HL-60 (cell line): ENCODE data around the gene CNR2.

ENCODE experiments used
- GABPA ChIP-seq: IDR thresholded peaks from 2 replicates; pipeline ENCODE4 v1.6.1; 2012; ENCODE audit warnings: low read depth
- POLR2AphosphoS5 ChIP-seq: IDR thresholded peaks from 2 replicates; pipeline ENCODE4 v1.6.1; 2012; ENCODE audit warnings: low read depth
- SPI1 ChIP-seq: IDR thresholded peaks from 2 replicates; pipeline ENCODE4 v1.6.1; 2012; ENCODE audit warnings: low read depth, mild to moderate bottlenecking, borderline replicate concordance
- TF ChIP-seq, protein P1 (sequence below): IDR thresholded peaks from one replicate; pipeline ENCODE4 v1.5.1; 2011; ENCODE audit warnings: low read length, control low read depth, inconsistent platforms; ENCODE audit not compliant: insufficient read depth
- TF ChIP-seq, protein P2 (sequence below): IDR thresholded peaks from 2 replicates; pipeline ENCODE4 v1.6.1; 2012; ENCODE audit warnings: low read depth; ENCODE audit not compliant: insufficient replicate concordance

DNA sequence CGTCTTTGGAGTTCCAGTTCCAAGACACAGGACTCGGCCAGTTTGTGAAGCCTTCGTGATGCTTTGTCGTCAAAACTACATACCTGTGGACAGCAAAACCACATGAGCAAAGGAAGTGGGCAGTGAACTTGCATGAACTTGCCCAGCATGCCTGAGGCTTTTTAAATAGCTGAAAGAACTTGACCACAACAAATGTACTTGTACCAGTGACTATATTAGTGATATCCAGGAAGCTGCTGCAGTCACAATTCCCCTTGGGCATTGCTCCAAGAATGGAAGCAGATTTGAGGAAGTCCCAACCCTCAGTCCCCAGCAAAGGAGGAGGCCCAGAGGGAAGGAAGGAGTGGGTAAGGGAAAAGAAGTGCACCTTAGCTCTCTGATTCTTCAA lies 47.6 kb downstream of the CNR2 start:
- TF ChIP-seq SPI1, result peak; percentile 73; the same call in 1 of the 2 replicates
- TF ChIP-seq, protein P1, sequence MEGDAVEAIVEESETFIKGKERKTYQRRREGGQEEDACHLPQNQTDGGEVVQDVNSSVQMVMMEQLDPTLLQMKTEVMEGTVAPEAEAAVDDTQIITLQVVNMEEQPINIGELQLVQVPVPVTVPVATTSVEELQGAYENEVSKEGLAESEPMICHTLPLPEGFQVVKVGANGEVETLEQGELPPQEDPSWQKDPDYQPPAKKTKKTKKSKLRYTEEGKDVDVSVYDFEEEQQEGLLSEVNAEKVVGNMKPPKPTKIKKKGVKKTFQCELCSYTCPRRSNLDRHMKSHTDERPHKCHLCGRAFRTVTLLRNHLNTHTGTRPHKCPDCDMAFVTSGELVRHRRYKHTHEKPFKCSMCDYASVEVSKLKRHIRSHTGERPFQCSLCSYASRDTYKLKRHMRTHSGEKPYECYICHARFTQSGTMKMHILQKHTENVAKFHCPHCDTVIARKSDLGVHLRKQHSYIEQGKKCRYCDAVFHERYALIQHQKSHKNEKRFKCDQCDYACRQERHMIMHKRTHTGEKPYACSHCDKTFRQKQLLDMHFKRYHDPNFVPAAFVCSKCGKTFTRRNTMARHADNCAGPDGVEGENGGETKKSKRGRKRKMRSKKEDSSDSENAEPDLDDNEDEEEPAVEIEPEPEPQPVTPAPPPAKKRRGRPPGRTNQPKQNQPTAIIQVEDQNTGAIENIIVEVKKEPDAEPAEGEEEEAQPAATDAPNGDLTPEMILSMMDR, result no peak
- no peak for TF ChIP-seq GABPA
- TF ChIP-seq POLR2AphosphoS5, result no peak
- TF ChIP-seq, protein P2, sequence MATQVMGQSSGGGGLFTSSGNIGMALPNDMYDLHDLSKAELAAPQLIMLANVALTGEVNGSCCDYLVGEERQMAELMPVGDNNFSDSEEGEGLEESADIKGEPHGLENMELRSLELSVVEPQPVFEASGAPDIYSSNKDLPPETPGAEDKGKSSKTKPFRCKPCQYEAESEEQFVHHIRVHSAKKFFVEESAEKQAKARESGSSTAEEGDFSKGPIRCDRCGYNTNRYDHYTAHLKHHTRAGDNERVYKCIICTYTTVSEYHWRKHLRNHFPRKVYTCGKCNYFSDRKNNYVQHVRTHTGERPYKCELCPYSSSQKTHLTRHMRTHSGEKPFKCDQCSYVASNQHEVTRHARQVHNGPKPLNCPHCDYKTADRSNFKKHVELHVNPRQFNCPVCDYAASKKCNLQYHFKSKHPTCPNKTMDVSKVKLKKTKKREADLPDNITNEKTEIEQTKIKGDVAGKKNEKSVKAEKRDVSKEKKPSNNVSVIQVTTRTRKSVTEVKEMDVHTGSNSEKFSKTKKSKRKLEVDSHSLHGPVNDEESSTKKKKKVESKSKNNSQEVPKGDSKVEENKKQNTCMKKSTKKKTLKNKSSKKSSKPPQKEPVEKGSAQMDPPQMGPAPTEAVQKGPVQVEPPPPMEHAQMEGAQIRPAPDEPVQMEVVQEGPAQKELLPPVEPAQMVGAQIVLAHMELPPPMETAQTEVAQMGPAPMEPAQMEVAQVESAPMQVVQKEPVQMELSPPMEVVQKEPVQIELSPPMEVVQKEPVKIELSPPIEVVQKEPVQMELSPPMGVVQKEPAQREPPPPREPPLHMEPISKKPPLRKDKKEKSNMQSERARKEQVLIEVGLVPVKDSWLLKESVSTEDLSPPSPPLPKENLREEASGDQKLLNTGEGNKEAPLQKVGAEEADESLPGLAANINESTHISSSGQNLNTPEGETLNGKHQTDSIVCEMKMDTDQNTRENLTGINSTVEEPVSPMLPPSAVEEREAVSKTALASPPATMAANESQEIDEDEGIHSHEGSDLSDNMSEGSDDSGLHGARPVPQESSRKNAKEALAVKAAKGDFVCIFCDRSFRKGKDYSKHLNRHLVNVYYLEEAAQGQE, result no peak
